Activated T-cell treated with anti-CD3 and anti-CD28 coated beads, Interleukin-2, amount 50 U/mL, for 72 hours (primary cell): ENCODE results near the gene PCDHGA8. TPM values are rescaled to one million over a fixed set of nuclear protein-coding genes. Genes with fewer than 3 reads are reported as not detected.
A peak's percentile ranks its signal among the peaks of the same experiment; 100 is the strongest.
"Not testable (repeated sequence)": the region's sequence is repeated elsewhere in the genome, so short reads cannot be mapped to it uniquely, and the experiment has no call there.

Experiments used
- ATAC-seq, 2 donors: fragments of 150-1000 bp; cut with Tn5 transposase; replicated peaks in 1 of 2; 2 replicates each; pipeline ENCODE4 v1.10.0; 2021; ENCODE audit warnings: moderate library complexity in 2 of 2, mild to moderate bottlenecking in 1 of 2
- DNase-seq, 2 donors: peaks; one replicate each; pipeline ENCODE4 v3.0.0; 2021 to 2022; ENCODE audit warnings: mixed read lengths in 1 of 2
- H3K27ac Mint-ChIP-seq: one replicate; pipeline ENCODE4 v1.8.0; 2022; ENCODE audit warnings: mild to moderate bottlenecking, moderate library complexity, mixed read lengths
- H3K27me3 Mint-ChIP-seq: one replicate; pipeline ENCODE4 v1.8.0; 2022; ENCODE audit warnings: low read depth, mixed read lengths
- H3K36me3 Mint-ChIP-seq, 2 donors: one replicate each; pipeline ENCODE4 v1.8.0; 2022; ENCODE audit warnings: mixed read lengths in 2 of 2, mild to moderate bottlenecking in 1 of 2; ENCODE audit not compliant: insufficient read depth in 2 of 2
- H3K4me1 Mint-ChIP-seq: one replicate; pipeline ENCODE4 v1.8.0; 2022; ENCODE audit warnings: low read depth, mixed read lengths
- H3K4me3 Mint-ChIP-seq, 2 donors: one replicate each; pipeline ENCODE4 v1.8.0; 2022; ENCODE audit warnings: mild to moderate bottlenecking in 2 of 2, mixed read lengths in 2 of 2, moderate library complexity in 2 of 2
- H3K9me3 Mint-ChIP-seq, 2 donors: one replicate each; pipeline ENCODE4 v1.8.0; 2022; ENCODE audit warnings: mixed read lengths in 2 of 2
- total RNA-seq, 2 donors: library from RNA; stranded (reverse); gene quantifications; one replicate each; pipeline ENCODE4 v1.2.3, GENCODE V29; 2022

Gene PCDHGA8
- total RNA-seq, 2 donors from 2014 or later: not detected

DNA sequence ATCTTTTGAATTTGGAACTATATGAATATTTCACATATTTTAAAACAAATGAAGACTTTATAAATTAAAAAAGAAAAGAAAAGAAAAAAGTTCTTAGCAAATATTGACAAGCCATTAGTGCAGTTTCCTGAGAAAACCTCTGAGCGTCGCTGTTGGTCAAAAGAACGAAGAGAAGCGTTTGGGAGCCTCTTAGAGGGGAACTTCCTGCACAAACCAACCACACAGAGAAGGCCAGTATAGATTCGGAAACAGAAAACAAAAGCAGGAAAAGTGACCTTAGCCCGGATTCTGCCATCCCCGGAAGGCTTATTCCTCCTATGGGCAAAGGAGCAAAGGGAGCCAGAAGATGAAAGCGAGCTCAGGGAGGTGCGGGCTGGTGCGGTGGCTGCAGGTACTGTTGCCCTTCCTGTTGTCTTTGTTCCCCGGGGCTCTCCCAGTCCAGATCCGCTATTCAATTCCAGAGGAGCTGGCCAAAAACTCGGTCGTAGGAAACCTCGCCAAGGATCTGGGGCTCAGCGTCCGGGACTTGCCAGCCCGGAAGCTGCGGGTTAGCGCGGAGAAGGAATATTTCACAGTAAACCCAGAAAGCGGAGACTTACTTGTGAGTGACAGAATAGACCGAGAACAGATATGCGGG, 32.5 kb upstream of the PCDHGA8 start, which contains the start of gene PCDHGB2:
TSS of gene PCDHGB2 (plus strand) at position 205 of the 637 bp plus-strand sequence. CDS start at position 347, 142 bp downstream.
- ATAC-seq (peak; percentile 37 to 42), DNase-seq (no peak)
- Mint-ChIP-seq H3K36me3 (peaks cover 30 to 33% of the 10 kb centered on the region in 2 donors), H3K4me1 (peaks cover 6% of the 10 kb centered on the region), H3K27me3 (peaks cover 92% of the 10 kb centered on the region), H3K4me3 (peak within 1 kb of the TSS; percentile 80 to 81), H3K27ac (peak within 1 kb of the TSS; percentile 30), H3K9me3 (peaks cover 8 to 9% of the 10 kb centered on the region in 2 donors)

DNA sequence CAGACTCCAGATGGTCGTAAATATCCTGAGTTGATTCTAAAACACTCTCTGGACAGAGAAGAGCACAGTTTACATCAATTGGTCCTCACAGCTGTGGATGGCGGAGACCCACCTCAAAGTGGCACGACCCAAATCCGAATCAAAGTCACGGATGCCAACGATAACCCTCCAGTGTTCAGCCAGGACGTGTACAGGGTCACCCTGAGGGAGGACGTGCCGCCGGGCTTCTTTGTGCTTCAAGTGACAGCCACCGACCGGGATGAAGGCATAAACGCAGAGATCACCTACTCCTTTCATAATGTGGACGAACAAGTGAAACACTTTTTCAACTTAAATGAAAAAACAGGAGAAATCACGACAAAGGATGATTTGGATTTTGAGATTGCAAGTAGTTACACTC, 31.7 kb upstream of the PCDHGA8 start:
- Mint-ChIP-seq H3K9me3 (peaks cover 9 to 15% of the 10 kb centered on the region in 2 donors), H3K4me1 (peaks cover 9% of the 10 kb centered on the region), H3K27me3 (peaks cover 92% of the 10 kb centered on the region), H3K36me3 (peaks cover 34 to 39% of the 10 kb centered on the region in 2 donors), H3K4me3 (peak overlapping the region in 1 of 2 donors; percentile 17), H3K27ac (no peak overlapping the region)
- no peak for DNase-seq
- ATAC-seq: no peak

GRCh38 chr5:141362719-141363118, 29.7 kb upstream of the PCDHGA8 start:
- ATAC-seq: no peak
- Mint-ChIP-seq H3K4me3 (no peak overlapping the region), H3K36me3 (peaks cover 33 to 46% of the 10 kb centered on the region in 2 donors), H3K27ac (peak overlapping the region; percentile 11), H3K27me3 (peaks cover 86% of the 10 kb centered on the region), H3K4me1 (peaks cover 9% of the 10 kb centered on the region), H3K9me3 (peaks cover 9 to 15% of the 10 kb centered on the region in 2 donors)
- no peak for DNase-seq

DNA sequence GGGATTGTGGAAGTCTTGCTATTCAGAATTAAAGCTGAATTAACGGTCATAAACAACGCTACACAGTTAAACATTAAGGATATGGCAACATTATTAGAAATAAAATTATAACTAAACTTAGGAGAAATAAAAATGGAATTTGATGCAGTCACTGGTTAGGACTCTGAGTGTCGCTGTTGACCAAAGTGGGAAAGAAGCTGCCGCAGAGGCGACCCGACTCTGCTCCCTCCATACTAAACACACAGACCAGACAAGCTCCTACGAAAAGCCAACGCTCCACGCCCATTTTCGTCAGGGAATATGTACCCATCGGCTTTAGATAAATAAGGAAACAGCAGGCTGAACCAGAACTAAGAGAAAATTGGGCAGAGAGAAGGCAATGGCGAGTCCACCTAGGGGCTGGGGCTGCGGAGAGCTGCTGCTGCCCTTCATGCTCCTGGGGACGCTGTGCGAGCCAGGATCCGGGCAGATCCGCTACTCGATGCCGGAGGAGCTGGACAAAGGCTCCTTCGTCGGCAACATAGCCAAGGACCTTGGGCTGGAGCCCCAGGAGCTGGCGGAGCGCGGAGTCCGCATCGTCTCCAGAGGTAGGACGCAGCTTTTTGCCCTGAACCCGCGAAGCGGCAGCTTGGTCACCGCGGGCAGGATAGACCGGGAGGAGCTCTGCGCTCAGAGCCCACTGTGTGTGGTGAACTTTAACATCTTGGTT, 28.3 kb upstream of the PCDHGA8 start, which contains the start of gene PCDHGA5:
TSS of gene PCDHGA5 (plus strand) at position 211 of the 709 bp plus-strand sequence. CDS start at position 380, 169 bp downstream.
- Mint-ChIP-seq H3K27me3 (peaks cover 89% of the 10 kb centered on the region), H3K36me3 (peaks cover 33 to 44% of the 10 kb centered on the region in 2 donors)

GRCh38 chr5:141366016-141366896, 26.2 kb upstream of the PCDHGA8 start:
- Mint-ChIP-seq H3K27me3 (peaks cover 89% of the 10 kb centered on the region), H3K4me1 (peaks cover 15% of the 10 kb centered on the region), H3K27ac (no peak overlapping the region), H3K9me3 (peaks cover 9 to 12% of the 10 kb centered on the region in 2 donors), H3K4me3 (no peak overlapping the region), H3K36me3 (peaks cover 25 to 37% of the 10 kb centered on the region in 2 donors)
- ATAC-seq (no peak), DNase-seq (no peak)

More for the DNA sequence above, 28.3 kb upstream of the PCDHGA8 start, which contains the start of gene PCDHGA5:
- H3K9me3 Mint-ChIP-seq: peaks cover 9 to 14% of the 10 kb centered on the region in 2 donors
- H3K4me1 Mint-ChIP-seq: peaks cover 9% of the 10 kb centered on the region
- DNase-seq: no peak
- ATAC-seq: no peak
- peak within 1 kb of the TSS; percentile 83 for H3K27ac Mint-ChIP-seq
- H3K4me3 Mint-ChIP-seq: no peak within 1 kb of the TSS

GRCh38 chr5:141369994-141370848, 22.2 kb upstream of the PCDHGA8 start, which contains the start of gene PCDHGB3:
PCDHGB3 (plus strand) TSS chr5:141370242; CDS start chr5:141370395, 153 bp downstream.
- H3K4me3 Mint-ChIP-seq: peak within 1 kb of the TSS; percentile 83 to 92
- DNase-seq (peak; percentile 41 to 46), ATAC-seq (peak; percentile 63 to 81)
- peaks cover 90% of the 10 kb centered on the region for H3K27me3 Mint-ChIP-seq
- peaks cover 15 to 33% of the 10 kb centered on the region in 2 donors for H3K36me3 Mint-ChIP-seq
- peak within 1 kb of the TSS; percentile 5 for H3K27ac Mint-ChIP-seq
- H3K9me3 Mint-ChIP-seq: peaks cover 2 to 13% of the 10 kb centered on the region in 2 donors
- H3K4me1 Mint-ChIP-seq: peaks cover 13% of the 10 kb centered on the region

DNA sequence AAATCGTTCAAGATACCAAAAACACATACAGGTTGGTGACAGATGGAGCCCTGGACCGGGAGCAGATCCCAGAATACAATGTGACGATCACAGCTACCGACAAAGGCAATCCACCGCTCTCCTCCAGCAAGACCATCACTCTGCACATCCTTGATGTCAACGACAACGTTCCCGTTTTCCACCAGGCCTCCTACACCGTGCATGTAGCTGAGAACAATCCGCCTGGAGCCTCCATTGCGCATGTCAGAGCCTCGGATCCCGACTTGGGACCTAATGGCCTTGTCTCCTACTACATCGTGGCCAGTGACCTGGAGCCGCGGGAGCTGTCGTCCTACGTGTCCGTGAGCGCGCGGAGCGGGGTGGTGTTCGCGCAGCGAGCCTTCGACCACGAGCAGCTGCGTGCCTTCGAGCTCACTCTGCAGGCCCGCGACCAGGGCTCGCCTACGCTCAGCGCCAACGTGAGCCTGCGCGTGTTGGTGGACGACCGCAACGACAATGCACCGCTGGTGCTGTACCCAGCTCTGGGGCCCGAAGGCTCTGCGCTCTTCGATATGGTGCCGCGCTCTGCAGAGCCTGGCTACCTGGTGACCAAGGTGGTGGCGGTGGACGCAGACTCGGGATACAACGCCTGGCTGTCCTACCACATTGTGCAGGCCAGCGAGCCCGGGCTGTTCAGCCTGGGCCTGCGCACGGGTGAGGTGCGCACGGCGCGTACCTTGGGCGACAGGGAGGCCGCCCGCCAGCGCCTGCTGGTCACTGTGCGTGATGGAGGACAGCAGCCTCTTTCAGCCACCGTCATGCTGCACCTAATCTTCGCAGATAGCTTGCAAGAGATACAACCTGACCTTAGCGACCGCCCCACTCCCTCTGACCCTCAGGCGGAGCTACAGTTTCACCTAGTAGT, 20.6 kb upstream of the PCDHGA8 start:
- Mint-ChIP-seq H3K27ac (no peak overlapping the region), H3K4me3 (no peak overlapping the region), H3K4me1 (peaks cover 12% of the 10 kb centered on the region), H3K9me3 (peaks cover 7 to 10% of the 10 kb centered on the region in 2 donors), H3K36me3 (peaks cover 13 to 32% of the 10 kb centered on the region in 2 donors), H3K27me3 (peaks cover 80% of the 10 kb centered on the region)
- ATAC-seq (no peak), DNase-seq (no peak)

- peaks cover 76% of the 10 kb centered on the region for H3K27me3 Mint-ChIP-seq
- DNase-seq: no peak
- H3K4me3 Mint-ChIP-seq: peak within 1 kb of the TSS in 1 of 2 donors; percentile 56
- H3K4me1 Mint-ChIP-seq: peaks cover 12% of the 10 kb centered on the region
- H3K27ac Mint-ChIP-seq: no peak within 1 kb of the TSS
- no peak for ATAC-seq
- H3K36me3 Mint-ChIP-seq: peaks cover 13 to 29% of the 10 kb centered on the region in 2 donors
- peaks cover 7 to 10% of the 10 kb centered on the region in 2 donors for H3K9me3 Mint-ChIP-seq
Measured at GRCh38 chr5:141373673-141374317, 18.6 kb upstream of the PCDHGA8 start, which contains the start of gene PCDHGA6. PCDHGA6 (plus strand) TSS chr5:141373891; CDS start chr5:141374084, 193 bp downstream.

GRCh38 chr5:141374627-141375026, 17.8 kb upstream of the PCDHGA8 start:
- H3K27me3 Mint-ChIP-seq: peaks cover 74% of the 10 kb centered on the region
- H3K27ac Mint-ChIP-seq: no peak overlapping the region
- H3K4me3 Mint-ChIP-seq: no peak overlapping the region
- H3K9me3 Mint-ChIP-seq: peaks cover 7 to 11% of the 10 kb centered on the region in 2 donors
- H3K4me1 Mint-ChIP-seq: peaks cover 9% of the 10 kb centered on the region
- no peak for DNase-seq
- no peak for ATAC-seq
- peaks cover 13 to 29% of the 10 kb centered on the region in 2 donors for H3K36me3 Mint-ChIP-seq

- Mint-ChIP-seq H3K9me3 (peaks cover 7 to 11% of the 10 kb centered on the region in 2 donors), H3K36me3 (peaks cover 13 to 29% of the 10 kb centered on the region in 2 donors), H3K27me3 (peaks cover 69% of the 10 kb centered on the region)
- ATAC-seq, H3K4me1 Mint-ChIP-seq, DNase-seq, H3K27ac Mint-ChIP-seq, H3K4me3 Mint-ChIP-seq: not testable (repeated sequence)
Measured at GRCh38 chr5:141375444-141376155, 16.8 kb upstream of the PCDHGA8 start.
